Neural cell (in vitro differentiated cells): Measurements from ENCODE around the gene TXNRD1. TPM values are rescaled to one million over a fixed set of nuclear protein-coding genes. Genes with fewer than 3 reads are reported as not detected.

Experiments
- H2AFZ ChIP-seq: fragments of 200-600, 300-800 bp; sonication (generic), shearing (Covaris generic); 2 replicates; pipeline ENCODE4 v1.6.0; 2014; ENCODE audit warnings: low read depth, mild to moderate bottlenecking, antibody characterized with exemption, low read length, moderate library complexity
- H3F3A ChIP-seq: fragments of 200-600 bp; shearing (Covaris generic); 2 replicates; pipeline ENCODE4 v1.6.1; 2016; ENCODE audit warnings: mild to moderate bottlenecking, moderate library complexity, mixed read lengths, antibody characterized with exemption, low read length; ENCODE audit not compliant: insufficient read depth, poor library complexity, severe bottlenecking
- H3K27ac ChIP-seq: fragments of 200-600, 300-800 bp; sonication (generic), shearing (Covaris generic); 2 replicates; pipeline ENCODE4 v1.5.1; 2014; ENCODE audit warnings: mild to moderate bottlenecking, low read length, moderate library complexity
- H3K27me3 ChIP-seq: fragments of 300-800, 200-600 bp; sonication (generic), shearing (Covaris generic); 2 replicates; pipeline ENCODE4 v1.6.0; 2014; ENCODE audit warnings: mild to moderate bottlenecking, low read depth, low read length, moderate library complexity; ENCODE audit not compliant: insufficient read depth
- H3K36me3 ChIP-seq: fragments of 300-800, 200-600 bp; sonication (generic), shearing (Covaris generic); 2 replicates; pipeline ENCODE4 v1.5.1; 2014; ENCODE audit warnings: mild to moderate bottlenecking, antibody characterized with exemption, low read length, moderate library complexity; ENCODE audit not compliant: insufficient read depth
- H3K4me2 ChIP-seq: fragments of 300-800, 200-600 bp; sonication (generic), shearing (Covaris generic); 2 replicates; pipeline ENCODE4 v1.6.0; 2014; ENCODE audit warnings: mild to moderate bottlenecking, low read length
- H3K4me3 ChIP-seq: fragments of 300-800, 200-600 bp; sonication (generic), shearing (Covaris generic); 2 replicates; pipeline ENCODE4 v1.5.1; 2014; ENCODE audit warnings: mild to moderate bottlenecking, low read length, moderate library complexity
- H3K79me2 ChIP-seq: fragments of 200-600 bp; shearing (Covaris generic); replicated peaks from 2 replicates; pipeline ENCODE4 v1.6.0; 2014; ENCODE audit warnings: mild to moderate bottlenecking, low read length, moderate library complexity; ENCODE audit not compliant: insufficient read depth
- H3K9ac ChIP-seq: fragments of 300-800, 200-600 bp; sonication (generic), shearing (Covaris generic); 2 replicates; pipeline ENCODE4 v1.6.1; 2016; ENCODE audit warnings: mild to moderate bottlenecking, low read length, mixed read lengths
- H3K9me2 ChIP-seq: fragments of 200-600 bp; shearing (Covaris generic); 2 replicates; pipeline ENCODE4 v1.6.1; 2016; ENCODE audit warnings: mild to moderate bottlenecking, low read length, mixed read lengths; ENCODE audit not compliant: insufficient read depth
- H3K9me3 ChIP-seq: fragments of 200-600, 300-800 bp; sonication (generic), shearing (Covaris generic); 2 replicates; pipeline ENCODE4 v1.6.1; 2016; ENCODE audit warnings: mild to moderate bottlenecking, mixed run types, low read length, moderate library complexity, mixed read lengths
- H4K20me1 ChIP-seq: fragments of 200-600 bp; shearing (Covaris generic); 2 replicates; pipeline ENCODE4 v1.6.1; 2016; ENCODE audit warnings: mild to moderate bottlenecking, mixed run types; ENCODE audit not compliant: insufficient read depth
- CTCF ChIP-seq: fragments of 450-650 bp; IDR thresholded peaks from 2 replicates; pipeline ENCODE4 v1.5.1; 2014; ENCODE audit warnings: antibody characterized with exemption, mild to moderate bottlenecking, moderate library complexity; ENCODE audit not compliant: poor library complexity, severe bottlenecking
- EP300 ChIP-seq: fragments of 450-650 bp; conservative IDR thresholded peaks from 2 replicates; pipeline ENCODE4 v1.6.1; 2014; ENCODE audit warnings: antibody characterized with exemption, mild to moderate bottlenecking, moderate library complexity; ENCODE audit not compliant: poor library complexity, severe bottlenecking
- EZH2 ChIP-seq: fragments of 200-600, 300-800 bp; shearing (Covaris generic), sonication (generic); IDR thresholded peaks from 2 replicates; pipeline ENCODE4 v1.6.1; 2014; ENCODE audit warnings: antibody characterized with exemption, low read length, borderline replicate concordance, mild to moderate bottlenecking; ENCODE audit not compliant: insufficient read depth, poor library complexity, severe bottlenecking
- MXI1 ChIP-seq: fragments of 450-650 bp; conservative IDR thresholded peaks from 2 replicates; pipeline ENCODE4 v1.6.1; 2014; ENCODE audit warnings: antibody characterized with exemption, mild to moderate bottlenecking; ENCODE audit not compliant: poor library complexity, severe bottlenecking
- POLR2AphosphoS5 ChIP-seq: IDR thresholded peaks from 2 replicates; pipeline ENCODE4 v1.6.1; 2012
- RAD21 ChIP-seq: fragments of 450-650 bp; conservative IDR thresholded peaks from 2 replicates; pipeline ENCODE4 v1.6.1; 2014; ENCODE audit warnings: antibody characterized with exemption, mild to moderate bottlenecking, moderate library complexity
- REST ChIP-seq: IDR thresholded peaks from 2 replicates; pipeline ENCODE4 v1.6.1; 2012; ENCODE audit warnings: borderline replicate concordance
- SMC3 ChIP-seq: fragments of 450-650 bp; conservative IDR thresholded peaks from 2 replicates; pipeline ENCODE4 v1.6.1; 2014; ENCODE audit warnings: antibody characterized with exemption, mild to moderate bottlenecking, moderate library complexity; ENCODE audit not compliant: poor library complexity
- TAF1 ChIP-seq: IDR thresholded peaks from 2 replicates; pipeline ENCODE4 v1.6.1; 2012; ENCODE audit warnings: low read depth
- polyA plus RNA-seq: library from polyadenylated mRNA; depleted of rRNA; stranded (reverse); fragments of >200 nt; gene quantifications from 2 replicates; pipeline ENCODE4 v1.2.3, GENCODE V29; 2014

TXNRD1 gene
- polyA plus RNA-seq, 1 donor from 2014 or later: 59.6 TPM

- no peak overlapping the region for H3K9ac ChIP-seq
- H3K79me2 ChIP-seq: no peaks in the 10 kb centered on the region
- H3K9me3 ChIP-seq: peaks cover 5% of the 10 kb centered on the region
- H3K4me2 ChIP-seq: no peak overlapping the region
- H2AFZ ChIP-seq: no peak overlapping the region
- no peak overlapping the region for H3K27ac ChIP-seq
- H3K9me2 ChIP-seq: no peaks in the 10 kb centered on the region
- no peaks in the 10 kb centered on the region for H3K27me3 ChIP-seq
- no peaks in the 10 kb centered on the region for H3F3A ChIP-seq
- H4K20me1 ChIP-seq: no peaks in the 10 kb centered on the region
- H3K36me3 ChIP-seq: no peaks in the 10 kb centered on the region
- no peak overlapping the region for H3K4me3 ChIP-seq
- TF ChIP-seq RAD21 (no peak), TAF1 (no peak), REST (no peak), EP300 (no peak), EZH2 (no peak)
Observed at GRCh38 chr12:104182621-104183378, 32.8 kb upstream of the TXNRD1 start.

- Histone ChIP-seq H3K4me2 (no peak overlapping the region), H3K36me3 (no peaks in the 10 kb centered on the region), H3K9me2 (no peaks in the 10 kb centered on the region), H3K27me3 (no peaks in the 10 kb centered on the region), H2AFZ (no peak overlapping the region), H3K4me3 (no peak overlapping the region), H3K9me3 (peaks cover 5% of the 10 kb centered on the region), H4K20me1 (no peaks in the 10 kb centered on the region), H3K27ac (no peak overlapping the region), H3K79me2 (no peaks in the 10 kb centered on the region), H3F3A (no peaks in the 10 kb centered on the region), H3K9ac (no peak overlapping the region)
- TF ChIP-seq CTCF (no peak), EZH2 (no peak)
Observed at GRCh38 chr12:104183443-104183842, 32.1 kb upstream of the TXNRD1 start.

GRCh38 chr12:104187446-104188155, 28.0 kb upstream of the TXNRD1 start:
- H2AFZ ChIP-seq: no peak overlapping the region
- H3K36me3 ChIP-seq: no peaks in the 10 kb centered on the region
- H3K9me3 ChIP-seq: peaks cover 5% of the 10 kb centered on the region
- H3K79me2 ChIP-seq: no peaks in the 10 kb centered on the region
- H4K20me1 ChIP-seq: no peaks in the 10 kb centered on the region
- H3F3A ChIP-seq: no peaks in the 10 kb centered on the region
- no peaks in the 10 kb centered on the region for H3K27me3 ChIP-seq
- H3K9ac ChIP-seq: no peak overlapping the region
- H3K27ac ChIP-seq: no peak overlapping the region
- no peaks in the 10 kb centered on the region for H3K9me2 ChIP-seq
- no peak overlapping the region for H3K4me2 ChIP-seq
- no peak overlapping the region for H3K4me3 ChIP-seq
- TF ChIP-seq SMC3 (no peak), CTCF (no peak), TAF1 (no peak), REST (no peak), MXI1 (no peak), EP300 (no peak), POLR2AphosphoS5 (no peak)
